OCI-LY7 (cell line): ENCODE data around the gene LGALS9B.
"Not testable (repeated sequence)": the region's sequence is repeated elsewhere in the genome, so short reads cannot be mapped to it uniquely, and the experiment has no call there.

Source experiments
- CTCF ChIP-seq: fragments of 200-600 bp; sonication (generic); conservative IDR thresholded peaks from 2 replicates; pipeline ENCODE4 v1.5.1; 2014; ENCODE audit warnings: mild to moderate bottlenecking, antibody characterized with exemption, low read length, moderate library complexity, mixed read lengths
- EZH2phosphoT487 ChIP-seq: fragments of 200-600 bp; sonication (generic); IDR thresholded peaks from 2 replicates; pipeline ENCODE4 v1.6.1; 2018; ENCODE audit warnings: low read depth, borderline replicate concordance, mild to moderate bottlenecking, mixed run types, antibody characterized with exemption, low read length, moderate library complexity, mixed read lengths

DNA sequence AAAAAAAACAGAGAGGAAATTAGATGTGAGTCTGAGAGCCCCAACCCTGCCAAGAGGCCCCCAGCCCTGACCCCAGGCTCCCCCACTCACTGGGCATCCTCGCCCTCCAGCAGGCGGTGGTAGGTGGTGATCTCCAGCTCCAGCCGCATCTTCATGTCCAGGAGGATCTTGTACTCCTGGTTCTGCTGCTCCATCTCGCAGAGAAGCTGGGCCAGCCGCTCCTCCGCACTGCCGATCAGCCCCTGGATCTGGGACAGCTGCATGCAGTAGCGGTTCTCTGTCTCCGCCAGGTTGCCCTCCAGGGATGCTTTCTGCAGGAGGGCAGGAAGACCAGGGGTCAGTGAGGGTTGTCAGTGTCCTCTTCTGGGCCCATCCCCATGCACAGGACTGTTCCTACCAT is 46.2 kb upstream of the LGALS9B start:
- TF ChIP-seq CTCF, EZH2phosphoT487: not testable (repeated sequence)
